Hepatocyte (in vitro differentiated cells): ENCODE results near the gene CLTCL1. TPM values are rescaled to one million over a fixed set of nuclear protein-coding genes. Genes with fewer than 3 reads are reported as not detected.

Experiments used
- DNase-seq: peaks from one replicate; pipeline ENCODE4 v3.0.0-alpha.2; 2016; ENCODE audit warnings: low spot score
- H2AFZ ChIP-seq: fragments of 200-600 bp; sonication (generic); 2 replicates; pipeline ENCODE4 v1.6.0; 2016; ENCODE audit warnings: antibody characterized with exemption, mild to moderate bottlenecking
- H3K27ac ChIP-seq: fragments of 200-600 bp; sonication (generic); 2 replicates; pipeline ENCODE4 v1.5.1; 2016; ENCODE audit warnings: mild to moderate bottlenecking
- H3K27me3 ChIP-seq: fragments of 200-600 bp; sonication (generic); 2 replicates; pipeline ENCODE4 v1.6.1; 2016
- H3K36me3 ChIP-seq: fragments of 200-600 bp; sonication (generic); replicated peaks from 2 replicates; pipeline ENCODE4 v1.5.1; 2016; ENCODE audit warnings: low read depth; ENCODE audit not compliant: insufficient read depth
- H3K4me1 ChIP-seq: fragments of 200-600 bp; sonication (generic); 2 replicates; pipeline ENCODE4 v1.5.1; 2016; ENCODE audit warnings: mild to moderate bottlenecking, moderate library complexity; ENCODE audit not compliant: insufficient read depth
- H3K4me2 ChIP-seq: fragments of 200-600 bp; sonication (generic); 2 replicates; pipeline ENCODE4 v1.6.0; 2016
- H3K4me3 ChIP-seq: fragments of 200-600 bp; sonication (generic); 2 replicates; pipeline ENCODE4 v1.5.1; 2016; ENCODE audit warnings: mild to moderate bottlenecking
- H3K79me2 ChIP-seq: fragments of 200-600 bp; sonication (generic); 2 replicates; pipeline ENCODE4 v1.6.0; 2017; ENCODE audit warnings: mild to moderate bottlenecking
- H3K9me2 ChIP-seq: fragments of 200-600 bp; sonication (generic); replicated peaks from 2 replicates; pipeline ENCODE4 v1.6.0; 2017; ENCODE audit warnings: mild to moderate bottlenecking; ENCODE audit not compliant: insufficient read depth
- H3K9me3 ChIP-seq: fragments of 200-600 bp; sonication (generic); 2 replicates; pipeline ENCODE4 v1.5.1; 2016; ENCODE audit warnings: low read depth, mild to moderate bottlenecking
- H4K20me1 ChIP-seq: fragments of 200-600 bp; sonication (generic); 2 replicates; pipeline ENCODE4 v1.6.0; 2016; ENCODE audit warnings: mild to moderate bottlenecking; ENCODE audit not compliant: insufficient read depth, poor library complexity, severe bottlenecking
- CTCF ChIP-seq: fragments of 200-600 bp; sonication (generic); IDR thresholded peaks from 2 replicates; pipeline ENCODE4 v1.5.1; 2016; ENCODE audit warnings: antibody characterized with exemption, mild to moderate bottlenecking; ENCODE audit not compliant: poor library complexity
- EZH2 ChIP-seq: fragments of 200-600 bp; sonication (generic); IDR thresholded peaks from 2 replicates; pipeline ENCODE4 v1.6.1; 2016; ENCODE audit warnings: antibody characterized with exemption, mild to moderate bottlenecking, borderline replicate concordance
- EZH2phosphoT487 ChIP-seq: fragments of 200-600 bp; sonication (generic); IDR thresholded peaks from one replicate; pipeline ENCODE4 v1.6.1; 2018; ENCODE audit warnings: antibody characterized with exemption, mild to moderate bottlenecking, low read depth, moderate library complexity; ENCODE audit not compliant: unreplicated experiment, severe bottlenecking
- whole genome bisulfite sequencing: methylation state at CpG from one replicate; pipeline ENCODE4 v1.1.6; 2016; ENCODE audit warnings: low lambda C conversion rate; ENCODE audit errors: missing lambda C conversion rate; 5-methylcytosine and 5-hydroxymethylcytosine counted together
- polyA plus RNA-seq: library from polyadenylated mRNA; unstranded; fragments of >200 nt; fragmentation: Nextera tagmentation; extraction: Ambion mirVana; gene quantifications from 2 replicates; pipeline ENCODE4 v1.2.1, GENCODE V29; 2016
- total RNA-seq: library from RNA; depleted of rRNA; stranded (reverse); fragments of >200 nt; gene quantifications from 2 replicates; pipeline ENCODE4 v1.2.3, GENCODE V29; 2014

The CLTCL1 gene
- total and polyA plus RNA-seq, 2 experiments from 2014 or later = 2.2 to 3.7 TPM

GRCh38 chr22:19195796-19196731 lies 95.5 kb downstream of the CLTCL1 start:
- Histone ChIP-seq H3K4me2 (no peak overlapping the region), H2AFZ (no peak overlapping the region), H3K36me3 (no peaks in the 10 kb centered on the region), H3K79me2 (no peaks in the 10 kb centered on the region), H3K4me3 (no peak overlapping the region), H3K27me3 (no peaks in the 10 kb centered on the region), H3K9me2 (no peaks in the 10 kb centered on the region), H3K27ac (no peak overlapping the region), H3K9me3 (no peaks in the 10 kb centered on the region), H4K20me1 (no peaks in the 10 kb centered on the region), H3K4me1 (no peaks in the 10 kb centered on the region)
- TF ChIP-seq CTCF (no peak), EZH2 (no peak), EZH2phosphoT487 (no peak)
- DNase-seq = no peak
- WGBS = 94% methylated on average over 23 of the region's 23 CpGs

- Histone ChIP-seq H3K9me2 (no peaks in the 10 kb centered on the region), H4K20me1 (no peaks in the 10 kb centered on the region), H3K79me2 (no peaks in the 10 kb centered on the region), H3K4me1 (no peaks in the 10 kb centered on the region), H3K27me3 (no peaks in the 10 kb centered on the region), H3K4me2 (no peak overlapping the region), H3K36me3 (no peaks in the 10 kb centered on the region), H3K4me3 (no peak overlapping the region), H3K27ac (no peak overlapping the region), H3K9me3 (no peaks in the 10 kb centered on the region), H2AFZ (no peak overlapping the region)
- TF ChIP-seq EZH2phosphoT487 (no peak), CTCF (no peak), EZH2 (no peak)
- no peak for DNase-seq
- WGBS = 95% methylated on average over 16 of the region's 16 CpGs
These were observed 96.6 kb downstream of the CLTCL1 start for GRCh38 chr22:19194766-19195536.

GRCh38 chr22:19193879-19194278 lies 97.6 kb downstream of the CLTCL1 start:
- no peak for DNase-seq
- H3K27ac ChIP-seq = no peak overlapping the region
- H3K4me1 ChIP-seq = no peaks in the 10 kb centered on the region
- no peaks in the 10 kb centered on the region for H3K27me3 ChIP-seq
- 96% methylated on average over 6 of the region's 6 CpGs for WGBS
- no peaks in the 10 kb centered on the region for H4K20me1 ChIP-seq
- no peaks in the 10 kb centered on the region for H3K9me2 ChIP-seq
- no peak overlapping the region for H3K4me3 ChIP-seq
- no peak for TF ChIP-seq EZH2
- H3K4me2 ChIP-seq = no peak overlapping the region
- H3K79me2 ChIP-seq = no peaks in the 10 kb centered on the region
- no peak overlapping the region for H2AFZ ChIP-seq
- no peaks in the 10 kb centered on the region for H3K9me3 ChIP-seq
- H3K36me3 ChIP-seq = no peaks in the 10 kb centered on the region
